ENCODE results near the gene PPM1E. TPM values are rescaled to one million over a fixed set of nuclear protein-coding genes. Genes with fewer than 3 reads are reported as not detected.

The PPM1E gene
- total RNA-seq, 1 experiment from 2014 or later = 7.1 TPM

GRCh38 chr17:58783380-58783779 lies 27.7 kb downstream of the PPM1E start:
- H3K27me3 Mint-ChIP-seq (ENCODE audit: low read depth) = no peaks in the 10 kb centered on the region
- H2BK12ac ChIP-seq (ENCODE audit: insufficient read length, low read depth, low read length) = no peak overlapping the region
- H3K4me1 ChIP-seq (ENCODE audit: insufficient read depth, low read length) = no peaks in the 10 kb centered on the region
- no peak overlapping the region for H3K4ac ChIP-seq (ENCODE audit: low read depth, low read length)
- H3K23me2 ChIP-seq (ENCODE audit: insufficient read length, low read depth, low read length, poor library complexity, severe bottlenecking) = no peaks in the 10 kb centered on the region
- H3K27me3 ChIP-seq (ENCODE audit: insufficient read depth, low read length) = no peaks in the 10 kb centered on the region
- no peaks in the 10 kb centered on the region for H3K79me2 ChIP-seq (ENCODE audit: insufficient read depth, low read length)
- WGBS (ENCODE audit: extremely low coverage, insufficient read length, low lambda C conversion rate) = no CpG with 5 or more reads among the region's 4 CpGs
- no peak overlapping the region for H3K27ac Mint-ChIP-seq
- no peaks in the 10 kb centered on the region for H3K36me3 Mint-ChIP-seq (ENCODE audit: insufficient read depth in 1 of 3, low read depth in 3 of 3)
- H2BK120ac ChIP-seq (ENCODE audit: low read depth, low read length, poor library complexity, severe bottlenecking) = no peak overlapping the region
- H3K23ac ChIP-seq (ENCODE audit: insufficient read length, low read depth, low read length) = no peak overlapping the region
- no peak overlapping the region for H4K91ac ChIP-seq (ENCODE audit: insufficient read length, low read depth, low read length)
- H4K20me1 ChIP-seq (ENCODE audit: control insufficient read depth, insufficient read depth, insufficient read length) = no peaks in the 10 kb centered on the region
- H2BK5ac ChIP-seq (ENCODE audit: insufficient read length, low read length) = no peak overlapping the region
- no peak for DNase-seq
- H3T11ph ChIP-seq (ENCODE audit: low read length) = no peak overlapping the region
- no peak overlapping the region for H3K56ac ChIP-seq (ENCODE audit: insufficient read length, low read depth, low read length)
- H3K9me3 ChIP-seq (ENCODE audit: control insufficient read depth, low read depth, low read length) = no peaks in the 10 kb centered on the region
- no peak for TF ChIP-seq CTCF (conservative IDR thresholded peaks at IDR 0.05)
- H2BK20ac ChIP-seq (ENCODE audit: low read depth, low read length, poor library complexity, severe bottlenecking) = no peak overlapping the region
- H2AK5ac ChIP-seq (ENCODE audit: insufficient read length, low read length) = no peak overlapping the region
- no peaks in the 10 kb centered on the region for H3K9me3 Mint-ChIP-seq
- H2BK15ac ChIP-seq (ENCODE audit: low read depth, low read length) = no peak overlapping the region
- no peaks in the 10 kb centered on the region for H3K79me1 ChIP-seq (ENCODE audit: insufficient read depth, low read depth, low read length, poor library complexity, severe bottlenecking)
- H3K4me3 Mint-ChIP-seq = no peak overlapping the region
- H3K4me1 Mint-ChIP-seq = no peaks in the 10 kb centered on the region
- no peak overlapping the region for H4K8ac ChIP-seq (replicated peaks; ENCODE audit: insufficient read length, low read depth, low read length)
- H2AFZ ChIP-seq (ENCODE audit: low read length) = no peak overlapping the region
- no peak overlapping the region for H3K14ac ChIP-seq (ENCODE audit: insufficient read depth, low read length)
- H3K9ac ChIP-seq (ENCODE audit: extremely low read depth, insufficient read length, low read length) = no peak overlapping the region
- no peak overlapping the region for H4K5ac ChIP-seq (ENCODE audit: insufficient read length, low read depth, low read length)
- no peak overlapping the region for H3K4me2 ChIP-seq (ENCODE audit: insufficient read depth, insufficient read length, low read length)
- no peak overlapping the region for H3K27ac ChIP-seq (ENCODE audit: insufficient read length, low read depth, low read length)
- no peak overlapping the region for H3K18ac ChIP-seq (ENCODE audit: insufficient read length, low read depth, low read length)

Measured in H9 (cell line).